Chondrocyte (in vitro differentiated cells): ENCODE data around the gene PLP1. TPM values are rescaled to one million over a fixed set of nuclear protein-coding genes. Genes with fewer than 3 reads are reported as not detected.
"Not testable (repeated sequence)": the region's sequence is repeated elsewhere in the genome, so short reads cannot be mapped to it uniquely, and the experiment has no call there.

ENCODE experiments used
- DNase-seq: peaks from one replicate; pipeline ENCODE4 v3.0.0; 2021; ENCODE audit warnings: mixed read lengths, low spot score
- H3K27ac Mint-ChIP-seq: one replicate; pipeline ENCODE4 v1.8.0; 2021; ENCODE audit warnings: mild to moderate bottlenecking, moderate library complexity, mixed read lengths; ENCODE audit not compliant: unreplicated experiment
- H3K27me3 Mint-ChIP-seq: 2 replicates; pipeline ENCODE4 v1.8.0; 2021; ENCODE audit warnings: low read depth, mixed read lengths
- H3K36me3 Mint-ChIP-seq: 2 replicates; pipeline ENCODE4 v1.8.0; 2021; ENCODE audit warnings: low read depth, mixed read lengths
- H3K4me1 Mint-ChIP-seq: 2 replicates; pipeline ENCODE4 v1.8.0; 2021; ENCODE audit warnings: low read depth, mild to moderate bottlenecking, mixed read lengths
- H3K4me3 Mint-ChIP-seq: one replicate; pipeline ENCODE4 v1.8.0; 2021; ENCODE audit warnings: mild to moderate bottlenecking, moderate library complexity, mixed read lengths; ENCODE audit not compliant: unreplicated experiment
- H3K9me3 Mint-ChIP-seq: 2 replicates; pipeline ENCODE4 v1.8.0; 2021; ENCODE audit warnings: low read depth, mixed read lengths
- CTCF ChIP-seq: fragments of 200-600 bp; sonication (generic); IDR thresholded peaks from 2 replicates; pipeline ENCODE4 v1.5.0; 2021; ENCODE audit warnings: antibody characterized with exemption, mild to moderate bottlenecking, moderate library complexity
- total RNA-seq: library from RNA; stranded (reverse); gene quantifications from 3 replicates; pipeline ENCODE4 v1.2.1, GENCODE V29; 2021

Gene PLP1
- total RNA-seq, 1 donor from 2014 or later, result 0.77 TPM

DNA sequence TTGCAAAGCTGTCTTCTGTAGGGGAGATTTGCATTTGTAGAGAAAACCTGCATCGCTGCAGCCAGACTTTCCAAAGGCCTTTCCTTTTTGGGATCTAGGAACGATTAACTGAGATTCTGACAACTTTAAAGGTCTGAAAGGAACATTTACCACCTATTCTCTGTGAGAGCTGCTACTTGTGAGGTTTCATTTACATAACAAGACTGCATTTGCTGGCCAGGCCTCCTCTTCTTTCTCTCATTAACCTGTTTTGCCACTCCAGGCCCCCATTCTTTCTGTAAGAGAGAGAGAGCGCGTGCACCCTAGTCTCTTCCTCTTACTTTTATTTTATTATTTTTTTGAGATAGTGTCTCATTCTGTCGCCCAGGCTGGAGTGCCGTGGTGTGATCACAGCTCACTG lies 34.3 kb upstream of the PLP1 start:
- H3K4me1 Mint-ChIP-seq, result no peaks in the 10 kb centered on the region
- no peak for DNase-seq
- no peak overlapping the region for H3K4me3 Mint-ChIP-seq
- H3K36me3 Mint-ChIP-seq, result no peaks in the 10 kb centered on the region
- no peak for TF ChIP-seq CTCF
- H3K27me3 Mint-ChIP-seq, result no peaks in the 10 kb centered on the region
- H3K27ac Mint-ChIP-seq, result no peak overlapping the region
- no peaks in the 10 kb centered on the region for H3K9me3 Mint-ChIP-seq

- DNase-seq, result no peak
- no peaks in the 10 kb centered on the region for H3K4me1 Mint-ChIP-seq
- no peak overlapping the region for H3K27ac Mint-ChIP-seq
- H3K4me3 Mint-ChIP-seq, result no peak overlapping the region
- H3K27me3 Mint-ChIP-seq, result no peaks in the 10 kb centered on the region
- H3K9me3 Mint-ChIP-seq, result no peaks in the 10 kb centered on the region
- no peak for TF ChIP-seq CTCF
- no peaks in the 10 kb centered on the region for H3K36me3 Mint-ChIP-seq
These were observed 29.5 kb upstream of the PLP1 start for GRCh38 chrX:103747163-103747562.

DNA sequence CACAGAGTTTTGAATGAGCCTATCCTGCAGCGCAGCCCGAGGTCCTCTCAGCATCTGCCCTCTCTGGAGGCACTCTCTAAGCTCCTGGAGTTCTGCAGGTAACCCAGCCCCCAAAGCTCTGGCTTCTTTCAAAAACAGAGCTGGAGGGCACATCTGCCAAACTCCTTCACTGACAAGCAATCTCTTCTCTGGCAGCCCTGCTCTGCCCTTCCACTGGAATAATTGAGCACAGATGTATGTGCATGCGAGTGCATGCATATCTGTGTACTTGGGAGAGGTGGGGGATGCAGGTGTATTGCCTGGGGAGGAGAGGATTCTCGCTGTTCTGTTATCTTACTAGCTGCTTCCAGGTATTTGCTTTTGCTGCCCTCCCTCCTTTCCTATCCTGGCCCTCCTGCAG lies 22.2 kb upstream of the PLP1 start:
- TF ChIP-seq CTCF, result no peak
- Mint-ChIP-seq H3K4me1 (no peaks in the 10 kb centered on the region), H3K4me3 (no peak overlapping the region), H3K9me3 (peaks cover 11% of the 10 kb centered on the region), H3K36me3 (no peaks in the 10 kb centered on the region), H3K27ac (no peak overlapping the region), H3K27me3 (no peaks in the 10 kb centered on the region)
- no peak for DNase-seq

- Mint-ChIP-seq H3K27ac (no peak overlapping the region), H3K36me3 (no peaks in the 10 kb centered on the region), H3K4me3 (no peak overlapping the region), H3K9me3 (peaks cover 11% of the 10 kb centered on the region), H3K4me1 (no peaks in the 10 kb centered on the region), H3K27me3 (no peaks in the 10 kb centered on the region)
- no peak for DNase-seq
- TF ChIP-seq CTCF, result no peak
These were observed 19.9 kb upstream of the PLP1 start for GRCh38 chrX:103756736-103757135.

- H3K4me3 Mint-ChIP-seq, result no peak overlapping the region
- H3K9me3 Mint-ChIP-seq, result peaks cover 11% of the 10 kb centered on the region
- H3K4me1 Mint-ChIP-seq, result no peaks in the 10 kb centered on the region
- H3K36me3 Mint-ChIP-seq, result peaks cover 2% of the 10 kb centered on the region
- DNase-seq, result no peak
- no peak overlapping the region for H3K27ac Mint-ChIP-seq
- no peak for TF ChIP-seq CTCF
- no peaks in the 10 kb centered on the region for H3K27me3 Mint-ChIP-seq
These were observed 18.1 kb upstream of the PLP1 start for GRCh38 chrX:103758555-103758954.

DNA sequence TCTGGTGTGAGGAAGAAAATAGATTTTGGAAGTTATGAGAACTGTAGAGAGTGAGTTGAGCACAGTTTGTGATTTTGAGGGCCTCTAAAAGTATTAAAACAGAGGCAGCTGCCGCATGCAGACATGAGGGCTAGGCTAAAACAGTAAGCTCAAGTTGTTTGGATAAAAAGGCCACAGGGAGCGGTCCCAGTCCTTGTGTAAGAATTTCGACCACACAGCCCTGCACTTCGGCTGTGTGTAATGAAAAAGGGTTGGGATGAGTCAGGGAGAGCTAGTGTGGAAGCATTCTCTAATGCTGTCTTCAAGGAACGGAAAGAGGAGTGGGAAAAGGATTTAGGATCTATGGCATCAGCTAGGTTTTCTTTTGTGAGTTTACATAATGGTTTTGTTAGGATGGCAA lies 13.1 kb upstream of the PLP1 start:
- not testable (repeated sequence) for H3K27ac Mint-ChIP-seq, H3K27me3 Mint-ChIP-seq, H3K4me1 Mint-ChIP-seq, H3K4me3 Mint-ChIP-seq, DNase-seq, H3K36me3 Mint-ChIP-seq, H3K9me3 Mint-ChIP-seq

DNA sequence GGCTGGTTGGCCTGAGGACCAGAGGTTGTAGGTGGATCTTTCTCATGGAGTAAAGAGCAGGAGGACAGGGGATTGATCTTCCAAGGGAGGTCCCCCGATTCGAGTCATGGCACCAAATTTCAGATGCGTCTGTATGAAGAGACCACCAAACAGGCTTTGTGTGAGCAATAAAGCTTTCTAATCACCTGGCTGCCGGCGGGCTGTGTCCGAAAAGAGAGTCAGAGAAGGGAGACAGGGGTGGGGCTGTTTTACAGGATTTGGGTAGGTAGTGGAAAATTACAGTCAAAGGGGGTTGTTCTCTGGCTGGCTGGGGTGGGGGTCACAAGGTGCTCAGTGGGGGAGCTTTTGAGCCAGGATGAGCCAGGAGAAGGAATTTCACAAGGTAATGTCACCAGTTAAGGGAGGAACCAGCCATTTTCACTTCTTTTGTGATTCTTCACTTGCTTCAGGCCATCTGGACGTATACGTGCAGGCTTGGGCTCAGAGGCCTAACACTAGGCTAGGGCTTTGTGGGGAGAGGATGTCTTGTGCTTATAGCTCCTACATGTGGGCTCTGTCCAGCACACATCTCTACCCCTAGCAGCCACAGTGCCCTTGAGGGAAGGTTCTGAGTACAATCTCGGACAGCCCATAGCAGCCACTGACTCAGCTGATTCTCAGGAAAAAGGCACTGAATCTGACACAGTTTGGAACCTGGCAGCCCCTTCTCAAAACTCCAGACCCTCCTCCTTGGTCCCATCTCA lies 9.7 kb upstream of the PLP1 start:
- H3K4me1 Mint-ChIP-seq, H3K27ac Mint-ChIP-seq, H3K4me3 Mint-ChIP-seq, H3K27me3 Mint-ChIP-seq, H3K9me3 Mint-ChIP-seq, DNase-seq, H3K36me3 Mint-ChIP-seq: not testable (repeated sequence)
